IMR-90 (cell line): ENCODE measurements around the gene KRT32. TPM values are rescaled to one million over a fixed set of nuclear protein-coding genes. Genes with fewer than 3 reads are reported as not detected.

Source experiments
- ATAC-seq: fragments of 200-7000 bp; cut with Tn5 transposase; 2 replicates; pipeline ENCODE4 v1.9.1; 2020; ENCODE audit warnings: low read depth, mild to moderate bottlenecking, moderate library complexity
- BruUV-seq: library from RNA; stranded (reverse); fragments of 400-500 nt; replicated peaks from 2 replicates; lab custom pipeline; 2021; lab: Mats Ljungman, UMichigan
- CTCF ChIA-PET: fragments of 300-600 bp; formaldehyde crosslinking; extraction: SDS; loops from one replicate; lab custom pipeline; 2021; ENCODE audit warnings: antibody characterized with exemption; lab: Yijun Ruan, JAX
- POLR2A ChIA-PET: fragments of 300-600 bp; sonication (Branson Sonifier 250); formaldehyde crosslinking; loops from one replicate; lab custom pipeline; 2022; ENCODE audit warnings: antibody characterized with exemption; ENCODE audit not compliant: unreplicated experiment; lab: Charles Lee
- DNase-seq: peaks from one replicate; pipeline ENCODE4 v3.0.0; 2013
- H2AFZ ChIP-seq: replicated peaks from 2 replicates; pipeline ENCODE3; 2013; ENCODE audit warnings: low read length, mild to moderate bottlenecking; ENCODE audit not compliant: poor library complexity
- H2AK5ac ChIP-seq: 2 replicates; pipeline ENCODE4 v1.6.1; 2013; ENCODE audit warnings: low read depth, low read length, inconsistent platforms
- H2AK9ac ChIP-seq: replicated peaks from 2 replicates; pipeline ENCODE3; 2013; ENCODE audit warnings: mild to moderate bottlenecking, low read depth, low read length, moderate library complexity; ENCODE audit not compliant: poor library complexity
- H2BK120ac ChIP-seq: 2 replicates; pipeline ENCODE4 v1.6.1; 2013; ENCODE audit warnings: low read depth, low read length, inconsistent platforms
- H2BK15ac ChIP-seq: 3 replicates; pipeline ENCODE4 v1.6.1; 2013; ENCODE audit warnings: low read depth, low read length, inconsistent platforms
- H2BK20ac ChIP-seq: 2 replicates; pipeline ENCODE4 v1.6.1; 2013; ENCODE audit warnings: low read depth, mild to moderate bottlenecking, inconsistent platforms, low read length, moderate library complexity
- H2BK5ac ChIP-seq: 2 replicates; pipeline ENCODE4 v1.6.1; 2013; ENCODE audit warnings: mild to moderate bottlenecking, low read depth, low read length, inconsistent platforms; ENCODE audit not compliant: poor library complexity, severe bottlenecking
- H3K14ac ChIP-seq: replicated peaks from 2 replicates; pipeline ENCODE4 v1.6.1; 2013; ENCODE audit warnings: low read depth, low read length, inconsistent platforms
- H3K18ac ChIP-seq: 2 replicates; pipeline ENCODE4 v1.6.1; 2013; ENCODE audit warnings: low read depth, low read length, control low read depth
- H3K23ac ChIP-seq: 2 replicates; pipeline ENCODE4 v1.6.1; 2013; ENCODE audit warnings: low read depth, low read length, inconsistent platforms
- H3K27ac ChIP-seq: 2 replicates; pipeline ENCODE4 v1.5.1; 2013; ENCODE audit warnings: mild to moderate bottlenecking, control low read depth, low read length; ENCODE audit not compliant: insufficient read depth
- H3K27me3 ChIP-seq: 2 replicates; pipeline ENCODE4 v1.6.1; 2013; ENCODE audit warnings: low read length; ENCODE audit not compliant: control insufficient read depth, insufficient read depth
- H3K36me3 ChIP-seq: 2 replicates; pipeline ENCODE4 v1.6.1; 2013; ENCODE audit warnings: low read length, mixed read lengths; ENCODE audit not compliant: control insufficient read depth, insufficient read depth
- H3K4ac ChIP-seq: 2 replicates; pipeline ENCODE4 v1.6.1; 2013; ENCODE audit warnings: low read depth, low read length, inconsistent platforms
- H3K4me1 ChIP-seq: 2 replicates; pipeline ENCODE4 v1.6.1; 2013; ENCODE audit warnings: low read length, mixed read lengths; ENCODE audit not compliant: control insufficient read depth, insufficient read depth
- H3K4me2 ChIP-seq: 2 replicates; pipeline ENCODE4 v1.6.1; 2013; ENCODE audit warnings: low read depth, mild to moderate bottlenecking, control low read depth, low read length, moderate library complexity
- H3K4me3 ChIP-seq: 2 replicates; pipeline ENCODE4 v1.5.1; 2013; ENCODE audit warnings: low read depth, mild to moderate bottlenecking, control low read depth, low read length, moderate library complexity; ENCODE audit not compliant: insufficient read depth
- H3K56ac ChIP-seq: 2 replicates; pipeline ENCODE4 v1.6.1; 2013; ENCODE audit warnings: low read length, inconsistent platforms; ENCODE audit not compliant: insufficient read depth; ENCODE audit errors: extremely low read depth
- H3K79me1 ChIP-seq, 2 experiments: 2 replicates each; pipeline ENCODE4 v1.6.1; 2013; ENCODE audit warnings: low read length in 2 of 2, inconsistent platforms in 1 of 2, low read depth in 1 of 2
- H3K9ac ChIP-seq: 2 replicates; pipeline ENCODE4 v1.6.1; 2013; ENCODE audit warnings: low read depth, low read length, control low read depth
- H3K9me1 ChIP-seq: 2 replicates; pipeline ENCODE4 v1.6.1; 2013; ENCODE audit warnings: low read length, inconsistent platforms; ENCODE audit not compliant: insufficient read depth
- H3K9me3 ChIP-seq: 2 replicates; pipeline ENCODE4 v1.6.1; 2013; ENCODE audit warnings: low read length; ENCODE audit not compliant: control insufficient read depth, insufficient read depth
- H4K20me1 ChIP-seq: 2 replicates; pipeline ENCODE4 v1.6.1; 2013; ENCODE audit warnings: low read length, inconsistent platforms; ENCODE audit not compliant: insufficient read depth
- H4K5ac ChIP-seq: 2 replicates; pipeline ENCODE4 v1.6.1; 2013; ENCODE audit warnings: mild to moderate bottlenecking, low read depth, low read length, control low read depth
- H4K8ac ChIP-seq, 2 experiments: 2 replicates each; pipeline ENCODE4 v1.6.1; 2013; ENCODE audit warnings: low read depth in 2 of 2, low read length in 2 of 2, control low read depth in 1 of 2, inconsistent platforms in 1 of 2
- H4K91ac ChIP-seq: 2 replicates; pipeline ENCODE4 v1.6.1; 2013; ENCODE audit warnings: low read depth, low read length, inconsistent platforms; ENCODE audit not compliant: insufficient read depth
- BHLHE40 ChIP-seq: fragments of 150-350 bp; IDR thresholded peaks from 2 replicates; pipeline ENCODE4 v1.6.1; 2016; ENCODE audit warnings: mild to moderate bottlenecking, low read depth, low read length
- MAZ ChIP-seq: IDR thresholded peaks from 2 replicates; pipeline ENCODE4 v1.6.1; 2012; ENCODE audit warnings: low read depth, mild to moderate bottlenecking, low read length, improper control_type of control experiment, moderate library complexity, borderline replicate concordance
- NFE2L2 ChIP-seq: fragments of 150-350 bp; IDR thresholded peaks from 2 replicates; pipeline ENCODE4 v1.6.1; 2016; ENCODE audit warnings: low read depth, mild to moderate bottlenecking, low read length
- POLR2A ChIP-seq: IDR thresholded peaks from 2 replicates; pipeline ENCODE4 v1.6.1; 2012; ENCODE audit warnings: mild to moderate bottlenecking, low read depth, low read length
- RFX5 ChIP-seq: IDR thresholded peaks from 2 replicates; pipeline ENCODE4 v1.8.0; 2012; ENCODE audit warnings: low read depth, mild to moderate bottlenecking, low read length, moderate library complexity
- WGBS, 2 experiments: methylation state at CpG; one replicate each; pipeline versions ENCODE4 v1.1.5 to v1.1.7; 2013; ENCODE audit warnings: missing lambda C conversion rate in 2 of 2; ENCODE audit not compliant: insufficient read length in 1 of 2; ENCODE audit errors: extremely low coverage in 2 of 2; 5-methylcytosine and 5-hydroxymethylcytosine counted together
- dilution Hi-C: fragments of 300-500 bp; cut with HindIII; formaldehyde crosslinking; loops from one replicate; pipeline ENCODE4 v1.14.3; 2018; ENCODE audit warnings: low sequenced_read_pairs; ENCODE audit not compliant: unreplicated experiment
- in situ Hi-C: fragments of 300-500 bp; cut with MboI; formaldehyde crosslinking; loops from 3 replicates; pipeline ENCODE4 v1.14.3; 2019; ENCODE audit warnings: low sequenced_read_pairs, inconsistent platforms, mixed read lengths
- intact Hi-C: fragments of 100-400 bp; cut with micrococcal nuclease; formaldehyde crosslinking; loops from 2 replicates; pipeline ENCODE4 v1.10.0; 2022
- polyA plus RNA-seq, 3 experiments: library from polyadenylated mRNA; depleted of rRNA; stranded (reverse); fragments of >200 nt; gene quantifications; 2 replicates each; pipeline ENCODE4 v1.2.3, GENCODE V29; 2012; ENCODE audit warnings: low replicate concordance in 1 of 3
- total RNA-seq: library from RNA; depleted of rRNA; stranded (reverse); fragments of >200 nt; gene quantifications from 2 replicates; pipeline ENCODE4 v1.2.3, GENCODE V29; 2012

KRT32 gene
- total and polyA plus RNA-seq, 2 of the 4 experiments (the other 2 are of a cell fraction), result 0.09 TPM; not detected in 1

DNA sequence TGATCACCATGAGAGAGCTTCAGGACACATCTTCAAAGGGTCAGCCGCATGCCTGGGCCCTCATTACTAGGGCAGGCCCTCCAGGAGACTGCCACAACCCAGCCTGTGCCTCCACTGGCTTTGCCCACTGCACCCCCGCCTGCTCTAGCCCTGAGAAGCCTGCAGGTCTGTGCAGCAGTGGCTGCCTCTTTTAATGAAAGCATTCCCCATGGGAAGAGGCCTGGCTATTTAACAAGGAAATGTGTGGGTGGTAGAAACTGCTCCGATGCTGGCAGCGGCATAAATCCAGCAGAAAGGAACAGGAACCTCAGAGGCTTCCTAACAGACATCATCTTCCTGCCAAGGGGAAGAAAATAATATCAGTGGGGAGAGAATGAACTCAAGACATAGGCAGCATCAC is 375 bp upstream of the KRT32 start:
- intact Hi-C loops, result no loop called here
- no peak overlapping the region for H3K23ac ChIP-seq
- WGBS, 2 experiments, result no CpG with 5 or more reads among the region's 4 CpGs

More for the DNA sequence above, 375 bp upstream of the KRT32 start:
- Histone ChIP-seq H2BK20ac (no peak overlapping the region), H3K27me3 (peaks cover 24% of the 10 kb centered on the region), H3K36me3 (no peaks in the 10 kb centered on the region), H2AK9ac (no peak overlapping the region), H2BK120ac (no peak overlapping the region), H2AFZ (no peak overlapping the region), H4K20me1 (no peaks in the 10 kb centered on the region; the same call in 1 of the 2 replicates), H3K18ac (no peak overlapping the region; the same call in 1 of the 2 replicates), H3K56ac (no peak overlapping the region), H3K79me1 (no peaks in the 10 kb centered on the region), H3K4me1 (peaks cover 8% of the 10 kb centered on the region), H3K4me3 (no peak overlapping the region), H2BK15ac (no peak overlapping the region), H4K91ac (no peak overlapping the region), H3K27ac (no peak overlapping the region), H3K9me3 (peaks cover 20% of the 10 kb centered on the region), H4K8ac (no peak overlapping the region), H3K9me1 (no peaks in the 10 kb centered on the region), H2AK5ac (no peak overlapping the region), H3K4ac (no peak overlapping the region), H2BK5ac (no peak overlapping the region), H3K9ac (no peak overlapping the region), H3K14ac (no peak overlapping the region), H3K4me2 (no peak overlapping the region), H4K5ac (no peak overlapping the region)
- no peak for DNase-seq
- in situ Hi-C loops, result no loop called here
- ChIA-PET POLR2A (interaction anchor here (0.6 kb wide), 1 partner anchor 410 kb away, joined by 12 read pairs; no protein-coding TSS in a partner anchor), CTCF (no interaction called here)
- ATAC-seq, result no peak
- dilution Hi-C loops, result no loop called here
- TF ChIP-seq POLR2A (no peak), MAZ (no peak), BHLHE40 (no peak), RFX5 (no peak), NFE2L2 (no peak)
- BruUV-seq, result no TSS peak
